MM.1S (cell line): Measurements from ENCODE around the gene SFRP5.

Experiments used
- DNase-seq: peaks from one replicate; pipeline ENCODE4 v3.0.0-alpha.2; 2015
- H2AFZ ChIP-seq: fragments of 300-600 bp; sonication (generic); 2 replicates; pipeline ENCODE4 v1.6.0; 2016; ENCODE audit warnings: antibody characterized with exemption, low read length
- H3F3A ChIP-seq: fragments of 300-600 bp; sonication (generic); 2 replicates; pipeline ENCODE4 v1.6.1; 2016; ENCODE audit warnings: mild to moderate bottlenecking, antibody characterized with exemption, low read length, moderate library complexity, mixed read lengths; ENCODE audit not compliant: insufficient read depth
- H3K27ac ChIP-seq: fragments of 300-600 bp; sonication (generic); 2 replicates; pipeline ENCODE4 v1.5.1; 2016; ENCODE audit warnings: mild to moderate bottlenecking, low read length
- H3K27me3 ChIP-seq: fragments of 300-600 bp; sonication (generic); replicated peaks from 2 replicates; pipeline ENCODE4 v1.6.0; 2016; ENCODE audit warnings: low read length; ENCODE audit not compliant: insufficient read depth
- H3K36me3 ChIP-seq: fragments of 300-600 bp; sonication (generic); replicated peaks from 2 replicates; pipeline ENCODE4 v1.6.1; 2016; ENCODE audit warnings: mild to moderate bottlenecking, low read length, mixed read lengths; ENCODE audit not compliant: insufficient read depth
- H3K4me1 ChIP-seq: fragments of 300-600 bp; sonication (generic); 2 replicates; pipeline ENCODE4 v1.6.1; 2016; ENCODE audit warnings: low read length, mixed read lengths
- H3K4me2 ChIP-seq: fragments of 300-600 bp; sonication (generic); 2 replicates; pipeline ENCODE4 v1.6.0; 2016; ENCODE audit warnings: low read depth, low read length
- H3K4me3 ChIP-seq: fragments of 300-600 bp; sonication (generic); 2 replicates; pipeline ENCODE4 v1.5.1; 2016; ENCODE audit warnings: low read length, mixed read lengths
- H3K79me2 ChIP-seq: fragments of 300-600 bp; sonication (generic); 2 replicates; pipeline ENCODE4 v1.6.1; 2016; ENCODE audit warnings: mixed run types, low read length, mixed read lengths
- H3K9ac ChIP-seq: fragments of 300-600 bp; sonication (generic); 2 replicates; pipeline ENCODE4 v1.6.1; 2016; ENCODE audit warnings: low read length, mixed read lengths
- H3K9me2 ChIP-seq: fragments of 300-600 bp; sonication (generic); replicated peaks from 2 replicates; pipeline ENCODE4 v1.6.1; 2016; ENCODE audit warnings: mild to moderate bottlenecking, low read length, mixed read lengths; ENCODE audit not compliant: insufficient read depth
- H3K9me3 ChIP-seq: fragments of 300-600 bp; sonication (generic); replicated peaks from 2 replicates; pipeline ENCODE4 v1.6.1; 2016; ENCODE audit warnings: mild to moderate bottlenecking, low read length, mixed read lengths; ENCODE audit not compliant: insufficient read depth
- H4K20me1 ChIP-seq: fragments of 300-600 bp; sonication (generic); 2 replicates; pipeline ENCODE4 v1.6.1; 2016; ENCODE audit warnings: mild to moderate bottlenecking, low read length, moderate library complexity, mixed read lengths; ENCODE audit not compliant: insufficient read depth
- CTCF ChIP-seq: fragments of 300-600 bp; sonication (generic); IDR thresholded peaks from 2 replicates; pipeline ENCODE4 v1.5.1; 2016; ENCODE audit warnings: antibody characterized with exemption, low read length, mixed read lengths
- EZH2 ChIP-seq: fragments of 300-600 bp; sonication (generic); optimal IDR thresholded peaks from 2 replicates; pipeline ENCODE3; 2017; ENCODE audit warnings: low read depth, mild to moderate bottlenecking, antibody characterized with exemption, low read length, mixed read lengths
- EZH2phosphoT487 ChIP-seq: fragments of 300-600 bp; sonication (generic); IDR thresholded peaks from 2 replicates; pipeline ENCODE4 v1.6.1; 2018; ENCODE audit warnings: antibody characterized with exemption, low read length

Gene SFRP5

GRCh38 chr10:97755718-97756117, 16.1 kb downstream of the SFRP5 start:
- H2AFZ ChIP-seq = no peak overlapping the region
- H3K27ac ChIP-seq = no peak overlapping the region
- H3K4me3 ChIP-seq = no peak overlapping the region
- no peaks in the 10 kb centered on the region for H3K9me3 ChIP-seq
- TF ChIP-seq CTCF (no peak), EZH2 (no peak), EZH2phosphoT487 (no peak)
- H3K36me3 ChIP-seq = no peaks in the 10 kb centered on the region; the same call in 1 of the 2 replicates
- H3K79me2 ChIP-seq = no peaks in the 10 kb centered on the region
- H3K4me2 ChIP-seq = no peak overlapping the region
- H3K4me1 ChIP-seq = no peaks in the 10 kb centered on the region
- no peaks in the 10 kb centered on the region for H3K9me2 ChIP-seq
- H3F3A ChIP-seq = no peaks in the 10 kb centered on the region
- no peak overlapping the region for H3K9ac ChIP-seq
- no peaks in the 10 kb centered on the region for H3K27me3 ChIP-seq
- no peak for DNase-seq
- H4K20me1 ChIP-seq = no peaks in the 10 kb centered on the region

GRCh38 chr10:97754726-97755125, 17.1 kb downstream of the SFRP5 start:
- Histone ChIP-seq H3F3A (no peaks in the 10 kb centered on the region), H4K20me1 (no peaks in the 10 kb centered on the region)
- no peak for DNase-seq

GRCh38 chr10:97752956-97753355, 18.8 kb downstream of the SFRP5 start:
- H3K9ac ChIP-seq = no peak overlapping the region
- no peak overlapping the region for H3K27ac ChIP-seq
- H3K9me3 ChIP-seq = no peaks in the 10 kb centered on the region
- no peaks in the 10 kb centered on the region for H3K4me1 ChIP-seq
- H4K20me1 ChIP-seq = no peaks in the 10 kb centered on the region
- no peak overlapping the region for H3K4me3 ChIP-seq
- no peak for DNase-seq
- no peaks in the 10 kb centered on the region for H3F3A ChIP-seq
- no peaks in the 10 kb centered on the region for H3K79me2 ChIP-seq
- peaks cover 5% of the 10 kb centered on the region for H3K36me3 ChIP-seq
- H3K9me2 ChIP-seq = no peaks in the 10 kb centered on the region
- no peak overlapping the region for H2AFZ ChIP-seq
- H3K27me3 ChIP-seq = no peaks in the 10 kb centered on the region
- TF ChIP-seq EZH2phosphoT487 (no peak), CTCF (no peak), EZH2 (no peak)
- no peak overlapping the region for H3K4me2 ChIP-seq

More at GRCh38 chr10:97754726-97755125, 17.1 kb downstream of the SFRP5 start:
- H3K27ac ChIP-seq = no peak overlapping the region
- H3K4me1 ChIP-seq = no peaks in the 10 kb centered on the region
- no peaks in the 10 kb centered on the region for H3K9me3 ChIP-seq
- no peak overlapping the region for H2AFZ ChIP-seq
- no peak overlapping the region for H3K4me3 ChIP-seq
- no peaks in the 10 kb centered on the region for H3K27me3 ChIP-seq
- no peaks in the 10 kb centered on the region for H3K79me2 ChIP-seq
- H3K9me2 ChIP-seq = no peaks in the 10 kb centered on the region
- H3K36me3 ChIP-seq = peaks cover under 1% of the 10 kb centered on the region; the same call in 1 of the 2 replicates
- no peak overlapping the region for H3K4me2 ChIP-seq
- H3K9ac ChIP-seq = no peak overlapping the region
- no peak for TF ChIP-seq EZH2phosphoT487
- TF ChIP-seq CTCF = no peak
- TF ChIP-seq EZH2 = no peak
